Body of pancreas (tissue), 4 donors: ENCODE results near the gene MYO5C. TPM values are rescaled to one million over a fixed set of nuclear protein-coding genes. Genes with fewer than 3 reads are reported as not detected.

Experiments used
- ATAC-seq: fragments of 150-250 bp; one replicate; pipeline ENCODE4 v1.9.1; 2016
- DNase-seq, 4 donors: peaks; one replicate each; pipeline ENCODE4 v3.0.0-alpha.2; 2019
- H3K27ac ChIP-seq, 4 donors: fragments of 200-600 bp; sonication (generic); 1 replicate in 3 of 4; 2 replicates in 1 of 4; pipeline versions ENCODE4 v1.5.1 to v1.6.1; 2016 to 2019; ENCODE audit warnings: mild to moderate bottlenecking in 1 of 4, mixed read lengths in 1 of 4, moderate library complexity in 1 of 4
- H3K27me3 ChIP-seq, 2 donors: fragments of 200-600 bp; sonication (generic); one replicate each; pipeline ENCODE4 v1.6.0; 2016; ENCODE audit warnings: mild to moderate bottlenecking in 1 of 2
- H3K36me3 ChIP-seq, 2 donors: fragments of 200-600 bp; sonication (generic); replicated peaks in 1 of 2; 2 replicates each; pipeline ENCODE4 v1.5.1; 2016; ENCODE audit warnings: low read depth in 2 of 2; ENCODE audit not compliant: insufficient read depth in 1 of 2
- H3K4me1 ChIP-seq: fragments of 200-600 bp; sonication (generic); one replicate; pipeline ENCODE4 v1.6.0; 2016
- H3K4me3 ChIP-seq, 2 donors: fragments of 200-600 bp; sonication (generic); 1 replicate in 1 of 2; 2 replicates in 1 of 2; pipeline ENCODE4 v1.5.1; 2016 to 2019
- H3K9me3 ChIP-seq, 3 donors: fragments of 200-600 bp; sonication (generic); 1 replicate in 2 of 3; 2 replicates in 1 of 3; pipeline ENCODE4 v1.5.1; 2016
- POLR2A ChIP-seq, 3 donors: fragments of 450-650 bp; IDR thresholded peaks; one replicate each; pipeline ENCODE4 v1.6.1; 2016; ENCODE audit warnings: antibody characterized with exemption in 3 of 3, mild to moderate bottlenecking in 2 of 3
- WGBS, 2 donors: methylation state at CpG; one replicate each; pipeline ENCODE4 v1.1.5; 2017; 5-methylcytosine and 5-hydroxymethylcytosine counted together
- intact Hi-C: fragments of 100-400 bp; cut with DNase I; formaldehyde crosslinking; loops from one replicate; pipeline ENCODE4 v1.15.1; 2023
- total RNA-seq, 2 donors: library from RNA; depleted of rRNA; stranded (reverse); fragments of >200 nt; gene quantifications; one replicate each; pipeline ENCODE4 v1.1.0, GENCODE V29; 2016
- TF ChIP-seq, protein P1 (sequence below), 7 experiments: fragments of 450-650 bp in 4 of 7; fragments of 200-600 bp in 3 of 7; sonication (generic) in 3 of 7; IDR thresholded peaks; one replicate each; pipeline ENCODE4 v1.5.1; 2016 to 2019; ENCODE audit warnings: antibody characterized with exemption in 7 of 7

MYO5C gene, protein sequence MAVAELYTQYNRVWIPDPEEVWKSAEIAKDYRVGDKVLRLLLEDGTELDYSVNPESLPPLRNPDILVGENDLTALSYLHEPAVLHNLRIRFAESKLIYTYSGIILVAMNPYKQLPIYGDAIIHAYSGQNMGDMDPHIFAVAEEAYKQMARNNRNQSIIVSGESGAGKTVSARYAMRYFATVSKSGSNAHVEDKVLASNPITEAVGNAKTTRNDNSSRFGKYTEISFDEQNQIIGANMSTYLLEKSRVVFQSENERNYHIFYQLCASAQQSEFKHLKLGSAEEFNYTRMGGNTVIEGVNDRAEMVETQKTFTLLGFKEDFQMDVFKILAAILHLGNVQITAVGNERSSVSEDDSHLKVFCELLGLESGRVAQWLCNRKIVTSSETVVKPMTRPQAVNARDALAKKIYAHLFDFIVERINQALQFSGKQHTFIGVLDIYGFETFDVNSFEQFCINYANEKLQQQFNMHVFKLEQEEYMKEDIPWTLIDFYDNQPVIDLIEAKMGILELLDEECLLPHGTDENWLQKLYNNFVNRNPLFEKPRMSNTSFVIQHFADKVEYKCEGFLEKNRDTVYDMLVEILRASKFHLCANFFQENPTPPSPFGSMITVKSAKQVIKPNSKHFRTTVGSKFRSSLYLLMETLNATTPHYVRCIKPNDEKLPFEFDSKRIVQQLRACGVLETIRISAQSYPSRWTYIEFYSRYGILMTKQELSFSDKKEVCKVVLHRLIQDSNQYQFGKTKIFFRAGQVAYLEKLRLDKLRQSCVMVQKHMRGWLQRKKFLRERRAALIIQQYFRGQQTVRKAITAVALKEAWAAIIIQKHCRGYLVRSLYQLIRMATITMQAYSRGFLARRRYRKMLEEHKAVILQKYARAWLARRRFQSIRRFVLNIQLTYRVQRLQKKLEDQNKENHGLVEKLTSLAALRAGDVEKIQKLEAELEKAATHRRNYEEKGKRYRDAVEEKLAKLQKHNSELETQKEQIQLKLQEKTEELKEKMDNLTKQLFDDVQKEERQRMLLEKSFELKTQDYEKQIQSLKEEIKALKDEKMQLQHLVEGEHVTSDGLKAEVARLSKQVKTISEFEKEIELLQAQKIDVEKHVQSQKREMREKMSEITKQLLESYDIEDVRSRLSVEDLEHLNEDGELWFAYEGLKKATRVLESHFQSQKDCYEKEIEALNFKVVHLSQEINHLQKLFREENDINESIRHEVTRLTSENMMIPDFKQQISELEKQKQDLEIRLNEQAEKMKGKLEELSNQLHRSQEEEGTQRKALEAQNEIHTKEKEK (N-terminal part only)
- 10 to 100 TPM; 34.8 to 76.8 TPM for total RNA-seq

DNA sequence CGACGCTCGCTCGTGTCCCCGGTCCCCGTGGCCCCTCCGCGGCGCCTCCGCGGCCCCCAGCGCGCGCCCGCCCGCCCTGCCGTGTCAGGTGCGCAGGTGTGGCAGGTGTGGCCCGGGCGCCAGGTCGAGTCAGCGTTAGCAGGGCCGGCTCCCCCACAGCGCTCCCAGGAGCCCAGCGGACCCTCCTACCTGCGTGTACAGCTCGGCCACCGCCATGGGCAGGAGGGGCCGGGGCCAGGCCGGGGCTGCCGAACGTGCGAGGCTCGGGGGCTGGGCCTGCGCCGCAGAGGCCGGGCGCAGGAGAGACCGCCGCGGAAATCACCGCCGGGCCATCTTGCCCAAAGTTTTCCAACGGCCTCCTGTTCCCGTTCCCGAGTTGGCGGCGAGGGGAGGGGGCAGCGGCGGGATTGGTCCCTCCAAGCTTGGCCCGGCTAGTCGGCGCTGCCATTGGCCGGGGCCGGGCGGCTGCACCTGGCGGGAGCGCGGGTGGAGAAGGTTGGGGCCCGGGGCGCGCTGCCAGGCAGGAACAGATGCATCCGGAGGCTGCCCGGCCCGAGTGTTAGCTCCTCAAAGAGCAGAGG is at the start of gene MYO5C:
TSS of gene MYO5C (minus strand) at position 384 of the 581 bp plus-strand sequence. CDS start at position 216, 168 bp downstream.
- Histone ChIP-seq H3K36me3 (no peaks in the 10 kb centered on the region), H3K27ac (peak within 1 kb of the TSS; percentile 81 to 96 (median 92)), H3K4me3 (peak within 1 kb of the TSS; percentile 50 to 54), H3K9me3 (no peaks in the 10 kb centered on the region), H3K27me3 (no peaks in the 10 kb centered on the region), H3K4me1 (peaks cover 42% of the 10 kb centered on the region)
- TF ChIP-seq POLR2A (IDR thresholded peaks at IDR 0.05) = peak; percentile 91 to 94 (median 92)
- TF ChIP-seq, protein P1, sequence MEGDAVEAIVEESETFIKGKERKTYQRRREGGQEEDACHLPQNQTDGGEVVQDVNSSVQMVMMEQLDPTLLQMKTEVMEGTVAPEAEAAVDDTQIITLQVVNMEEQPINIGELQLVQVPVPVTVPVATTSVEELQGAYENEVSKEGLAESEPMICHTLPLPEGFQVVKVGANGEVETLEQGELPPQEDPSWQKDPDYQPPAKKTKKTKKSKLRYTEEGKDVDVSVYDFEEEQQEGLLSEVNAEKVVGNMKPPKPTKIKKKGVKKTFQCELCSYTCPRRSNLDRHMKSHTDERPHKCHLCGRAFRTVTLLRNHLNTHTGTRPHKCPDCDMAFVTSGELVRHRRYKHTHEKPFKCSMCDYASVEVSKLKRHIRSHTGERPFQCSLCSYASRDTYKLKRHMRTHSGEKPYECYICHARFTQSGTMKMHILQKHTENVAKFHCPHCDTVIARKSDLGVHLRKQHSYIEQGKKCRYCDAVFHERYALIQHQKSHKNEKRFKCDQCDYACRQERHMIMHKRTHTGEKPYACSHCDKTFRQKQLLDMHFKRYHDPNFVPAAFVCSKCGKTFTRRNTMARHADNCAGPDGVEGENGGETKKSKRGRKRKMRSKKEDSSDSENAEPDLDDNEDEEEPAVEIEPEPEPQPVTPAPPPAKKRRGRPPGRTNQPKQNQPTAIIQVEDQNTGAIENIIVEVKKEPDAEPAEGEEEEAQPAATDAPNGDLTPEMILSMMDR (IDR thresholded peaks at IDR 0.05) = no peak
- DNase-seq (peak; percentile 95 to 98 (median 96)), ATAC-seq (peak; percentile 97)
- intact Hi-C loops = no loop called here
- 0 to 2% methylated on average over 13 to 62 of the region's 65 CpGs for WGBS, 2 donors

DNA sequence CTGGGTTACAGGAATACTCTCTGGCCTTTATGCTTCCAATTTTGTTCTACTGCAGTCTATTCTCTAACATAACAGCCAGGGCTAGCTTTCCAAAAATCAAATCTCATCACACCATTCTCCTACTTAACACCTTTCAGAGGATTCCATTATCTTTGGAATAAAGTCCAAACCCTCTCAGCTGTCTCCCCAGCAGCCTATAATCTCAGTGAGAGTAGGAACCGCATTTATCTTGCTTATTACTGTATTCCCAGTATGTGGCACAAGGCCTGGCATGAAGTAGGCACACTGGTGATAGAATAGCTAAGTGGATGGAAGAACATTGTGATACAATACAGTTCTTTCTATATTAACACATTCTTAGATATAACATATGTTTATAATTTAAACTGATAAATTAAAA is 49.0 kb upstream of the MYO5C start:
- TF ChIP-seq POLR2A (IDR thresholded peaks at IDR 0.05) = no peak
- TF ChIP-seq, protein P1 (IDR thresholded peaks at IDR 0.05) = no peak
- Histone ChIP-seq H3K27ac (no peak overlapping the region), H3K9me3 (no peaks in the 10 kb centered on the region), H3K4me1 (no peaks in the 10 kb centered on the region), H3K27me3 (no peaks in the 10 kb centered on the region), H3K4me3 (no peak overlapping the region), H3K36me3 (no peaks in the 10 kb centered on the region)
- intact Hi-C loops = no loop called here
- ATAC-seq (no peak), DNase-seq (no peak)
- WGBS, 2 donors = 79 to 84% methylated on average over 1 of the region's 1 CpG

DNA sequence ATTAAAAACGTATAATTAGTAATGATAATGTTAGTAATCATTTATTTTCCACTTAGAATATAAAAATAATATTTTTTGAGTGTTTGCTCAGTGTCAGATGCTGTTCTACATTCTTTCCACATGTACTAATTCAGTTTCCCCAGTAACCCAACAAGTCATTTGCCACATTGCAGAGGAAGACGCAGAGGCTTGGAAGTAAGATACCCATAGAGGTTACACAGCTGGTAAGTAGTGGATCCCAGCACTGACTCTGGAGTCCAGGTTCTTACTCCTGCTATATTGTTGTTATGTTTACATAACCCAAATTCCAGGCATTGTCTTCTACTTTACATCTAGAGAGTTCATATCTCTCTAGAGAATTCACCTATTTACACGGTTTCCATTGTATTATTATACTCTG is 48.2 kb upstream of the MYO5C start:
- Histone ChIP-seq H3K27ac (no peak overlapping the region), H3K27me3 (no peaks in the 10 kb centered on the region), H3K4me1 (no peaks in the 10 kb centered on the region), H3K4me3 (no peak overlapping the region), H3K9me3 (no peaks in the 10 kb centered on the region), H3K36me3 (no peaks in the 10 kb centered on the region)
- no peak for TF ChIP-seq POLR2A (IDR thresholded peaks at IDR 0.05)
- TF ChIP-seq, protein P1 (IDR thresholded peaks at IDR 0.05) = no peak
- intact Hi-C loops = no loop called here
- no peak for DNase-seq
- 64 to 81% methylated on average over 3 of the region's 3 CpGs for WGBS, 2 donors
- no peak for ATAC-seq

DNA sequence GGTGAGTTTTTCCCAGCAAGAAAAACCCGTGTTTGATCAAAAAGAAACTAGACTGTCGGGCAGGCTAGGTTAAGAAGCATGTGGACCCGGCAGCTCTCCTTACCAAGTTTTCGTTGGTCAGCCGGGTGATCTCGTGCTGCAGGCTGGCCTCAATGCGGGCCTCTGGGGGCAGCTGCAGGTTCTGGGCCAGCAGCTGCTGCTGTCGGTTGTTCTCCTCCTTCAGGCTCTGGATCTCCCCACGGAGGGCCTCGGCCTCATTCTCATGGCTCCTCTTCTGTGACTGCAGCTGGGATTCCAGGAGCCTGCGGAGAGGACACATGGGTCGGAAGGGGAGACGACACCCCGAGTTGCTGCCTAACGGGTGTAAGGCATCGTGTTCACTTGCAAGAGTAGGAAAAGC is 44.5 kb upstream of the MYO5C start:
- ATAC-seq = no peak

More for the DNA sequence above, 44.5 kb upstream of the MYO5C start:
- 90 to 92% methylated on average over 15 to 16 of the region's 16 CpGs for WGBS, 2 donors
- Histone ChIP-seq H3K27ac (no peak overlapping the region), H3K9me3 (no peaks in the 10 kb centered on the region), H3K27me3 (no peaks in the 10 kb centered on the region), H3K36me3 (no peaks in the 10 kb centered on the region), H3K4me3 (no peak overlapping the region), H3K4me1 (no peaks in the 10 kb centered on the region)
- no peak for DNase-seq
- TF ChIP-seq POLR2A (IDR thresholded peaks at IDR 0.05) = no peak
- TF ChIP-seq, protein P1 (IDR thresholded peaks at IDR 0.05) = no peak
- intact Hi-C loops = no loop called here
